Measurements from ENCODE around the gene MICALL1. TPM values are rescaled to one million over a fixed set of nuclear protein-coding genes. Genes with fewer than 3 reads are reported as not detected.

The MICALL1 gene
- total and polyA plus RNA-seq, 2 of the 13 experiments (the other 11 are each of a cell fraction or from before 2014, with no cell fraction given): 7.6 to 10.6 TPM

DNA sequence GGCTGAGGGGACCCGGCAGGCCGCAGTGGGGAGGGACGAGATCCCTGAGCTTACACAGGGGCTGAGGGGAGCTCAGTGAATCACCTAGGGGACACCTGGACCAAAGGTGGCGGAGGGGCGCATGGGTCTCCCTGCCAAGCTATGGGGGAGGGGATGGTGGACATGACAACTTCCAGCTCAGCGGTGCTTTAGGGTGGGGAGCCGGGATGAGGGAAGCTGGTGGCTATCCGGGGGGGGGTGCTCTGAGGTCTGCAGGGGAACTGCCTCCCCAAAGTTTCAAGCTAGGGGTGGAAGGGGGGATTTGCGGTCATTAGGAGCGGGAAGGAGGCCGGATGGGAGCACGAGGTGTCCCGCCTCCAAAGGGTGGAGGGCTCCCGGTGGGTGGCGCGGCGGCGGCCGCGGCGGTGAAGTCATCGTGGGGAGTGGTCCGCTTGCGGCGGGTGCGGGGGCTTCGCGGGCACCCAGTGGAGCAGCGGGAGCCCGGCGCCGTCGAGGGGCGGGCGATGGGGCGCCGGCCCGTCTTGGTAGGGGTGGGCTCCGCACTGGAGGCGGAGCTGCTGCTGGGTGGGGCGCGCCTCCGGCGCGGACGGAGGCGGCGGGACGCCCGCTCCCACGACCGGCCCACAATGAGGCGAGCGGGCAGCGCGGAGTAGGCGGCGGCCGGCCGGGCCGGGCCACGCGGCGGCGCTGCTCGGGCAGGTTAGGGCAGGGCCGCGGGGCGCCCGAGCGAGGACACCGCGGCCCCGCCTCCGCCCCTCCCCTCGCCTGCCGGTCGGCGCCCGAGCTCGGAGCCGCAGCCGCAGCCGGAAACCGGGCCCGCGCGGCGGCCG is at the start of gene MICALL1 (continued):
- TF ChIP-seq ZNF3 (CRISPR knock-in tag; IDR thresholded peaks at IDR 0.05) (no peak), PHF8 (CRISPR knock-in tag; IDR thresholded peaks at IDR 0.05) (peak; percentile 8; the same call in 1 of the 2 replicates), CCDC6 (CRISPR knock-in tag; IDR thresholded peaks at IDR 0.05) (no peak), HNF4G (IDR thresholded peaks at IDR 0.05; ENCODE audit: borderline replicate concordance, low read depth, low read length) (no peak), HNF4G (CRISPR knock-in tag; IDR thresholded peaks at IDR 0.05; ENCODE audit: borderline replicate concordance, low read depth) (no peak), PTBP1 (IDR thresholded peaks at IDR 0.05; ENCODE audit: low read depth, low read length, poor library complexity, severe bottlenecking) (no peak), HCFC1 (IDR thresholded peaks at IDR 0.05; ENCODE audit: low read depth, low read length) (no peak), ARNT2 (CRISPR knock-in tag; IDR thresholded peaks at IDR 0.05; ENCODE audit: low read depth) (peak; percentile 79; the same call in 1 of the 2 replicates), PAX8 (CRISPR knock-in tag; IDR thresholded peaks at IDR 0.05; ENCODE audit: borderline replicate concordance) (no peak), EED (CRISPR knock-in tag; IDR thresholded peaks at IDR 0.05) (no peak), BORCS8-MEF2B (CRISPR knock-in tag; IDR thresholded peaks at IDR 0.05) (no peak), HNRNPK (IDR thresholded peaks at IDR 0.05; ENCODE audit: low read depth, low read length, poor library complexity, severe bottlenecking) (peak; percentile 20), MZF1 (CRISPR knock-in tag; IDR thresholded peaks at IDR 0.05; ENCODE audit: borderline replicate concordance) (no peak), KDM1A (CRISPR knock-in tag; IDR thresholded peaks at IDR 0.05) (no peak), ZNF616 (CRISPR knock-in tag; IDR thresholded peaks at IDR 0.05; ENCODE audit: low read depth) (no peak), POGZ (CRISPR knock-in tag; IDR thresholded peaks at IDR 0.05) (no peak), HNRNPUL1 (IDR thresholded peaks at IDR 0.05; ENCODE audit: low read depth, low read length) (no peak), ZSCAN21 (CRISPR knock-in tag; IDR thresholded peaks at IDR 0.05; ENCODE audit: borderline replicate concordance) (no peak)
- TF ChIP-seq, protein P1, sequence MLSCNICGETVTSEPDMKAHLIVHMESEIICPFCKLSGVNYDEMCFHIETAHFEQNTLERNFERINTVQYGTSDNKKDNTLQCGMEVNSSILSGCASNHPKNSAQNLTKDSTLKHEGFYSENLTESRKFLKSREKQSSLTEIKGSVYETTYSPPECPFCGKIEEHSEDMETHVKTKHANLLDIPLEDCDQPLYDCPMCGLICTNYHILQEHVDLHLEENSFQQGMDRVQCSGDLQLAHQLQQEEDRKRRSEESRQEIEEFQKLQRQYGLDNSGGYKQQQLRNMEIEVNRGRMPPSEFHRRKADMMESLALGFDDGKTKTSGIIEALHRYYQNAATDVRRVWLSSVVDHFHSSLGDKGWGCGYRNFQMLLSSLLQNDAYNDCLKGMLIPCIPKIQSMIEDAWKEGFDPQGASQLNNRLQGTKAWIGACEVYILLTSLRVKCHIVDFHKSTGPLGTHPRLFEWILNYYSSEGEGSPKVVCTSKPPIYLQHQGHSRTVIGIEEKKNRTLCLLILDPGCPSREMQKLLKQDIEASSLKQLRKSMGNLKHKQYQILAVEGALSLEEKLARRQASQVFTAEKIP (CRISPR knock-in tag; IDR thresholded peaks at IDR 0.05; ENCODE audit: borderline replicate concordance): no peak
- TF ChIP-seq, protein P2, sequence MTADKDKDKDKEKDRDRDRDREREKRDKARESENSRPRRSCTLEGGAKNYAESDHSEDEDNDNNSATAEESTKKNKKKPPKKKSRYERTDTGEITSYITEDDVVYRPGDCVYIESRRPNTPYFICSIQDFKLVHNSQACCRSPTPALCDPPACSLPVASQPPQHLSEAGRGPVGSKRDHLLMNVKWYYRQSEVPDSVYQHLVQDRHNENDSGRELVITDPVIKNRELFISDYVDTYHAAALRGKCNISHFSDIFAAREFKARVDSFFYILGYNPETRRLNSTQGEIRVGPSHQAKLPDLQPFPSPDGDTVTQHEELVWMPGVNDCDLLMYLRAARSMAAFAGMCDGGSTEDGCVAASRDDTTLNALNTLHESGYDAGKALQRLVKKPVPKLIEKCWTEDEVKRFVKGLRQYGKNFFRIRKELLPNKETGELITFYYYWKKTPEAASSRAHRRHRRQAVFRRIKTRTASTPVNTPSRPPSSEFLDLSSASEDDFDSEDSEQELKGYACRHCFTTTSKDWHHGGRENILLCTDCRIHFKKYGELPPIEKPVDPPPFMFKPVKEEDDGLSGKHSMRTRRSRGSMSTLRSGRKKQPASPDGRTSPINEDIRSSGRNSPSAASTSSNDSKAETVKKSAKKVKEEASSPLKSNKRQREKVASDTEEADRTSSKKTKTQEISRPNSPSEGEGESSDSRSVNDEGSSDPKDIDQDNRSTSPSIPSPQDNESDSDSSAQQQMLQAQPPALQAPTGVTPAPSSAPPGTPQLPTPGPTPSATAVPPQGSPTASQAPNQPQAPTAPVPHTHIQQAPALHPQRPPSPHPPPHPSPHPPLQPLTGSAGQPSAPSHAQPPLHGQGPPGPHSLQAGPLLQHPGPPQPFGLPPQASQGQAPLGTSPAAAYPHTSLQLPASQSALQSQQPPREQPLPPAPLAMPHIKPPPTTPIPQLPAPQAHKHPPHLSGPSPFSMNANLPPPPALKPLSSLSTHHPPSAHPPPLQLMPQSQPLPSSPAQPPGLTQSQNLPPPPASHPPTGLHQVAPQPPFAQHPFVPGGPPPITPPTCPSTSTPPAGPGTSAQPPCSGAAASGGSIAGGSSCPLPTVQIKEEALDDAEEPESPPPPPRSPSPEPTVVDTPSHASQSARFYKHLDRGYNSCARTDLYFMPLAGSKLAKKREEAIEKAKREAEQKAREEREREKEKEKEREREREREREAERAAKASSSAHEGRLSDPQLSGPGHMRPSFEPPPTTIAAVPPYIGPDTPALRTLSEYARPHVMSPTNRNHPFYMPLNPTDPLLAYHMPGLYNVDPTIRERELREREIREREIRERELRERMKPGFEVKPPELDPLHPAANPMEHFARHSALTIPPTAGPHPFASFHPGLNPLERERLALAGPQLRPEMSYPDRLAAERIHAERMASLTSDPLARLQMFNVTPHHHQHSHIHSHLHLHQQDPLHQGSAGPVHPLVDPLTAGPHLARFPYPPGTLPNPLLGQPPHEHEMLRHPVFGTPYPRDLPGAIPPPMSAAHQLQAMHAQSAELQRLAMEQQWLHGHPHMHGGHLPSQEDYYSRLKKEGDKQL (CRISPR knock-in tag; IDR thresholded peaks at IDR 0.05; ENCODE audit: low read depth): no peak
- TF ChIP-seq, protein P3, sequence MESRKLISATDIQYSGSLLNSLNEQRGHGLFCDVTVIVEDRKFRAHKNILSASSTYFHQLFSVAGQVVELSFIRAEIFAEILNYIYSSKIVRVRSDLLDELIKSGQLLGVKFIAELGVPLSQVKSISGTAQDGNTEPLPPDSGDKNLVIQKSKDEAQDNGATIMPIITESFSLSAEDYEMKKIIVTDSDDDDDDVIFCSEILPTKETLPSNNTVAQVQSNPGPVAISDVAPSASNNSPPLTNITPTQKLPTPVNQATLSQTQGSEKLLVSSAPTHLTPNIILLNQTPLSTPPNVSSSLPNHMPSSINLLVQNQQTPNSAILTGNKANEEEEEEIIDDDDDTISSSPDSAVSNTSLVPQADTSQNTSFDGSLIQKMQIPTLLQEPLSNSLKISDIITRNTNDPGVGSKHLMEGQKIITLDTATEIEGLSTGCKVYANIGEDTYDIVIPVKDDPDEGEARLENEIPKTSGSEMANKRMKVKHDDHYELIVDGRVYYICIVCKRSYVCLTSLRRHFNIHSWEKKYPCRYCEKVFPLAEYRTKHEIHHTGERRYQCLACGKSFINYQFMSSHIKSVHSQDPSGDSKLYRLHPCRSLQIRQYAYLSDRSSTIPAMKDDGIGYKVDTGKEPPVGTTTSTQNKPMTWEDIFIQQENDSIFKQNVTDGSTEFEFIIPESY (CRISPR knock-in tag; IDR thresholded peaks at IDR 0.05): 0 out of 2 replicates have a peak, but pooled peaks have one; percentile 23
